GM23248 (cell line): Measurements from ENCODE around the gene BRI3BP. TPM values are rescaled to one million over a fixed set of nuclear protein-coding genes. Genes with fewer than 3 reads are reported as not detected.
"Not testable (repeated sequence)": the region's sequence is repeated elsewhere in the genome, so short reads cannot be mapped to it uniquely, and the experiment has no call there.

Experiments used
- DNase-seq: peaks from one replicate; pipeline ENCODE4 v3.0.0-alpha.2; 2015
- H2AFZ ChIP-seq: fragments of 200-600 bp; sonication (generic); 2 replicates; pipeline ENCODE4 v1.6.1; 2016; ENCODE audit warnings: antibody characterized with exemption
- H3F3A ChIP-seq: fragments of 200-600 bp; sonication (generic); 2 replicates; pipeline ENCODE4 v1.6.1; 2016; ENCODE audit warnings: mild to moderate bottlenecking, antibody characterized with exemption, mixed run types; ENCODE audit not compliant: insufficient read depth
- H3K27ac ChIP-seq: fragments of 200-600 bp; sonication (generic); 2 replicates; pipeline ENCODE4 v1.5.1; 2016; ENCODE audit warnings: mild to moderate bottlenecking
- H3K27me3 ChIP-seq: fragments of 200-600 bp; sonication (generic); replicated peaks from 2 replicates; pipeline ENCODE4 v1.6.1; 2016; ENCODE audit warnings: mild to moderate bottlenecking; ENCODE audit not compliant: insufficient read depth
- H3K36me3 ChIP-seq: fragments of 200-600 bp; sonication (generic); 2 replicates; pipeline ENCODE4 v1.6.1; 2016; ENCODE audit warnings: low read depth, mild to moderate bottlenecking
- H3K4me1 ChIP-seq: fragments of 200-600 bp; sonication (generic); 2 replicates; pipeline ENCODE4 v1.6.1; 2016; ENCODE audit warnings: mild to moderate bottlenecking; ENCODE audit not compliant: insufficient read depth
- H3K4me2 ChIP-seq: fragments of 200-600 bp; sonication (generic); one replicate; pipeline ENCODE4 v1.6.1; 2016; ENCODE audit warnings: mild to moderate bottlenecking; ENCODE audit not compliant: unreplicated experiment
- H3K4me3 ChIP-seq: fragments of 200-600 bp; sonication (generic); 2 replicates; pipeline ENCODE4 v1.5.1; 2016; ENCODE audit warnings: mild to moderate bottlenecking
- H3K79me2 ChIP-seq: fragments of 200-600 bp; sonication (generic); 2 replicates; pipeline ENCODE4 v1.6.1; 2016; ENCODE audit warnings: mild to moderate bottlenecking; ENCODE audit not compliant: insufficient read depth
- H3K9ac ChIP-seq: fragments of 200-600 bp; sonication (generic); 2 replicates; pipeline ENCODE4 v1.6.1; 2016; ENCODE audit warnings: mild to moderate bottlenecking
- H3K9me2 ChIP-seq: fragments of 200-600 bp; sonication (generic); 2 replicates; pipeline ENCODE4 v1.6.1; 2016; ENCODE audit warnings: mixed run types, mild to moderate bottlenecking, moderate library complexity; ENCODE audit not compliant: insufficient read depth
- H3K9me3 ChIP-seq: fragments of 200-600 bp; sonication (generic); one replicate; pipeline ENCODE4 v1.6.1; 2017; ENCODE audit warnings: low read depth
- H4K20me1 ChIP-seq: fragments of 200-600 bp; sonication (generic); 2 replicates; pipeline ENCODE4 v1.6.0; 2016; ENCODE audit not compliant: insufficient read depth
- EZH2 ChIP-seq: fragments of 200-600 bp; sonication (generic); IDR thresholded peaks from 2 replicates; pipeline ENCODE4 v1.6.1; 2018; ENCODE audit warnings: antibody characterized with exemption, mild to moderate bottlenecking; ENCODE audit not compliant: insufficient read depth, poor library complexity, severe bottlenecking
- EZH2phosphoT487 ChIP-seq: fragments of 200-600 bp; sonication (generic); IDR thresholded peaks from 2 replicates; pipeline ENCODE4 v1.6.1; 2018; ENCODE audit warnings: antibody characterized with exemption, moderate library complexity, mild to moderate bottlenecking, low read depth; ENCODE audit not compliant: insufficient read depth
- WGBS, 2 experiments: methylation state at CpG; one replicate each; pipeline ENCODE4 v1.1.6; 2015 to 2017; ENCODE audit warnings: low lambda C conversion rate in 2 of 2, low coverage in 1 of 2; ENCODE audit errors: missing lambda C conversion rate in 2 of 2; 5-methylcytosine and 5-hydroxymethylcytosine counted together
- in situ Hi-C: fragments of 300-500 bp; cut with MboI; formaldehyde crosslinking; loops from 2 replicates; pipeline ENCODE4 v1.15.0; 2020
- polyA plus RNA-seq: library from polyadenylated mRNA; unstranded; fragments of >200 nt; fragmentation: Nextera tagmentation; extraction: Ambion mirVana; gene quantifications from 2 replicates; pipeline ENCODE4 v1.2.1, GENCODE V29; 2016
- total RNA-seq: library from RNA; depleted of rRNA; stranded (reverse); fragments of >200 nt; shearing (Covaris generic); gene quantifications from 2 replicates; pipeline ENCODE4 v1.2.3, GENCODE V29; 2014

BRI3BP gene
- total and polyA plus RNA-seq, 2 experiments from 2014 or later = 3.5 to 4.2 TPM

DNA sequence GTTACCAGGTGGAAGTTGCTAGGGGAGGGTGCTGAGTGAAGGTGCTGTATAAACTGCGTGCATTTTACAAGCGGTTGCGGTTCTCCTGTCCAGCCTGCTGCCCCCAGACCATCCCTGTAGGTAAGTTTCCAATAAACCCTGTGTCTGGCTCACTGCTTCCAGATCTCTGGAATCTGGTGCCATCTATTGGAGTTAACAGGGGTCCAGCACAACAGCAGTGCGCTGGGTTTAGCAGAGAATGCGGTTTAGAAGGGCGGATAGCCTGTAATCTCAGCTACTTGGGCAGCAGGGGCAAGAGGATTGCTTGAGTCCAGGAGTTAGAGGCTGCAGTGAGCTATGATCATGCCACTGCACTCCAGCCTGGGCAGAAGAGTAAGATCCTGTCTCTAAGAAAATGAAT, 76.7 kb downstream of the BRI3BP start:
- Histone ChIP-seq H3K27me3 (no peaks in the 10 kb centered on the region), H3F3A (0 out of 2 replicates have a peak, but pooled peaks cover 4% of the 10 kb centered on the region), H2AFZ (no peak overlapping the region), H3K79me2 (peaks cover 34% of the 10 kb centered on the region), H3K9me2 (no peaks in the 10 kb centered on the region), H3K36me3 (no peaks in the 10 kb centered on the region), H3K9me3 (no peaks in the 10 kb centered on the region), H3K4me3 (no peak overlapping the region), H3K4me2 (no peak overlapping the region), H3K4me1 (peaks cover 17% of the 10 kb centered on the region), H3K9ac (no peak overlapping the region), H4K20me1 (no peaks in the 10 kb centered on the region), H3K27ac (no peak overlapping the region)
- TF ChIP-seq EZH2 (no peak), EZH2phosphoT487 (no peak)
- no peak for DNase-seq
- in situ Hi-C loops = no loop called here
- WGBS, 2 experiments = 98 to 99% methylated on average over 6 of the region's 6 CpGs

DNA sequence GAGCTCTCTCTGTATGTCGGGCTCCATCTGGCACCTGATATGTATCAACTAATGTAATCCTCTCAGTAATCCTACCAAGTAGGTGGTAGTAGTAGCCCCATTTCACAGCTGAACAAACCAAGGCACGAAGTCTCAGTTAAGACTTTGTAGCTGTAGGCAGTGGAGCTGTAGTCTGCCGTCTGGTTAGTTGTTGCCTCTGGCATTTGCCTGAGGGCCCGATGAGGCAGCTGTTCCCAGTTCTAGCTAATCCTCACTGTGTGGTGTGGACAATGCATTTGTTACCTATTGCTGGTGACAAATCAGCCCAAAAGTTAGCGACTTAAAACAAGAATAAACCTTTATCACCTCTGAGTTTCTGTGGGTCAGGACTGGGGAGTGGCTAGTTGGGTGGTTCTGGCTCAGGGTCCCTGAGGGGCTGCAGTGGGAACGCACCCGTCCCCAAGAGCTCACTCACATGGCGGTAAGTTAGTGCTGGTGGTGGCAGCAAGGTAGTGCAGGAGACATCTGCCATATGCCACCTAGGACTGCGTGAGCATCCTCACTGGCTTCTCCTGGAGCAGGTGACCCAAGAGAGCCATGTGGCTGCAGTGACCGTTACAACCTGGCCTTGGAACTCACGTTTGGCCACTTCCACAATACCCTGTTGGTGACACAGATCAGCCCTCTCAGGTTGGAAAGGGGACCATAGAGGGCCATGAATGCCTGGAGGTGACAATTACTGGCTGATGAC, 77.4 kb downstream of the BRI3BP start:
- no peaks in the 10 kb centered on the region for H3K36me3 ChIP-seq
- H3K9me2 ChIP-seq = no peaks in the 10 kb centered on the region
- no peak overlapping the region for H3K9ac ChIP-seq
- TF ChIP-seq EZH2phosphoT487 (no peak), EZH2 (no peak)
- H3K27me3 ChIP-seq = no peaks in the 10 kb centered on the region
- H3K9me3 ChIP-seq = no peaks in the 10 kb centered on the region
- peaks cover 17% of the 10 kb centered on the region for H3K4me1 ChIP-seq
- H2AFZ ChIP-seq = no peak overlapping the region
- DNase-seq = no peak
- H3K4me2 ChIP-seq = no peak overlapping the region
- WGBS, 2 experiments = 98% methylated on average over 11 of the region's 11 CpGs
- H3K4me3 ChIP-seq = no peak overlapping the region
- H3F3A ChIP-seq = 0 out of 2 replicates have a peak, but pooled peaks cover 4% of the 10 kb centered on the region
- no peaks in the 10 kb centered on the region for H4K20me1 ChIP-seq
- peaks cover 31% of the 10 kb centered on the region for H3K79me2 ChIP-seq
- H3K27ac ChIP-seq = no peak overlapping the region
- in situ Hi-C loops = no loop called here

DNA sequence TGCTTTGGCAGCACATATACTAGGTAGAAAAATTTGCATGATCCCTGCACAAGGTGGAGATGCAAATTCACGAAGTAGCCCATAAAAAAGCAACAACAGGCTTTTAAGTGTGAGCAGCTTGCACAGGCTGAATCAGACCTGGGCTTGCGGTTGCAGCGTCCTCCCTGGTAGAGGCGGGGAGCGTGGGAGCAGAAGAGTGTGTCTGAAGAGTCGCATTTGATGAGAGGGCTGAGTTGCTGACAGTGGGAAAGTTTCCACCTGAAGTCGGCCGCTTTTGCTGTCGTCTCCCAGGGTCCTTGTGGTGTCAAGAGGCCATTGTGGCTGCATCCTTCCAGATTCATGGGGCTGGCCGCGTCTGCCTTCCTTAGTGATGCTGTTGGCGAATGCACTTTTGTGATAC, 78.0 kb downstream of the BRI3BP start:
- Histone ChIP-seq H3F3A (0 out of 2 replicates have a peak, but pooled peaks cover 4% of the 10 kb centered on the region), H3K9ac (no peak overlapping the region), H3K4me1 (peaks cover 11% of the 10 kb centered on the region), H2AFZ (no peak overlapping the region), H3K9me3 (no peaks in the 10 kb centered on the region), H3K9me2 (no peaks in the 10 kb centered on the region), H3K4me2 (no peak overlapping the region), H4K20me1 (no peaks in the 10 kb centered on the region), H3K79me2 (peaks cover 28% of the 10 kb centered on the region), H3K36me3 (no peaks in the 10 kb centered on the region), H3K27ac (no peak overlapping the region), H3K27me3 (no peaks in the 10 kb centered on the region), H3K4me3 (no peak overlapping the region)
- no peak for DNase-seq
- TF ChIP-seq EZH2phosphoT487 = no peak
- no peak for TF ChIP-seq EZH2
- in situ Hi-C loops = no loop called here
- WGBS, 2 experiments = 97 to 98% methylated on average over 12 of the region's 12 CpGs

DNA sequence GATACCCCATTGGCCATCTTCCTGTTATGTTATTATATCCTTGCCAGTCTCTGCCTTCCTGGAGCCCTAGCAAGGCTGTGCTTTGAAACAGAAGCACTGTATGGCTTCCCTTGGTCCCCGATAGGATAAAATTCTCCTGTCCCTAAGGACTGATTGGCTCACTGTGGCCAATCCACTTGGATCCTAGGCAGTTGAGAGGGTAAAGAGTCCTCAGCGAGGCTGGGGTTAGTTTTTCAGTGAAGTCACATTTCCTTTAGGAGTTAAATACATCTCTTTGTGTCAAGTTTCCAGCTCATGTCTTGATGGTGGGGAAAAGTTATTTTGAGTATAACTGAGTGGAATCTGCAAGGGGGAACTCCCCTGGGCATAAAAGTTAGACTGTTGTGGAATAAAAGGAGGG, 79.1 kb downstream of the BRI3BP start:
- Histone ChIP-seq H3K9me2 (no peaks in the 10 kb centered on the region), H3K4me1 (0 out of 2 replicates have a peak, but pooled peaks cover under 1% of the 10 kb centered on the region), H3F3A (no peaks in the 10 kb centered on the region), H4K20me1 (no peaks in the 10 kb centered on the region), H3K4me2 (no peak overlapping the region), H3K79me2 (peaks cover 25% of the 10 kb centered on the region), H3K9me3 (no peaks in the 10 kb centered on the region), H3K36me3 (no peaks in the 10 kb centered on the region), H2AFZ (no peak overlapping the region), H3K27me3 (no peaks in the 10 kb centered on the region), H3K27ac (no peak overlapping the region), H3K4me3 (no peak overlapping the region), H3K9ac (no peak overlapping the region)
- no peak for DNase-seq
- WGBS, 2 experiments = 96 to 100% methylated on average over 2 of the region's 2 CpGs
- TF ChIP-seq EZH2phosphoT487 (no peak), EZH2 (no peak)
- in situ Hi-C loops = no loop called here

DNA sequence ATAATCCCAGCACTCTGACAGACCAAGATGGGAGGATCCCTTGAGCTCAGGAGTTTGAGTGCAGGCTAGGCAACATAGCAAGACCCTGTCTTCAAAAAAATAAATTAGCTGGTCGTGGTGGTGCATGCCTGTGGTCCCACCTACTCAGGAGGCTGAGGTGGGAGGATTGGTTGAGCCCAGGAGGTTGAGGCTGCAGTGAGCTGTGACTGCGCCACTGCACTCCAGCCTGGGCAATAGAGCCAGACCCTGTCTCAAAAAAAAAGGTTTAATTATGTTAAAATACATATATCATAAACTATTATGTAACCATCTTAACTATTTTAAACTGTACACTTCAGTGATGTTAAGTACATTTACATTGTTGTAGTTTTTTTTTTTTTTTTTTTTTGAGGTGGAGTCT, 80.8 kb downstream of the BRI3BP start:
- H3K9ac ChIP-seq, H3K4me3 ChIP-seq, H3K4me2 ChIP-seq, H3K36me3 ChIP-seq, H3K27ac ChIP-seq, H3K9me3 ChIP-seq, H3K9me2 ChIP-seq, H3K27me3 ChIP-seq, DNase-seq, H3K4me1 ChIP-seq, in situ Hi-C loops, H2AFZ ChIP-seq, H3F3A ChIP-seq, H4K20me1 ChIP-seq: not testable (repeated sequence)
- WGBS, 2 experiments = 66 to 72% methylated on average over 2 of the region's 2 CpGs
- peaks cover 20% of the 10 kb centered on the region; the same call in 1 of the 2 replicates for H3K79me2 ChIP-seq
